Measurements from ENCODE around the gene SFMBT2.

SFMBT2 gene

DNA sequence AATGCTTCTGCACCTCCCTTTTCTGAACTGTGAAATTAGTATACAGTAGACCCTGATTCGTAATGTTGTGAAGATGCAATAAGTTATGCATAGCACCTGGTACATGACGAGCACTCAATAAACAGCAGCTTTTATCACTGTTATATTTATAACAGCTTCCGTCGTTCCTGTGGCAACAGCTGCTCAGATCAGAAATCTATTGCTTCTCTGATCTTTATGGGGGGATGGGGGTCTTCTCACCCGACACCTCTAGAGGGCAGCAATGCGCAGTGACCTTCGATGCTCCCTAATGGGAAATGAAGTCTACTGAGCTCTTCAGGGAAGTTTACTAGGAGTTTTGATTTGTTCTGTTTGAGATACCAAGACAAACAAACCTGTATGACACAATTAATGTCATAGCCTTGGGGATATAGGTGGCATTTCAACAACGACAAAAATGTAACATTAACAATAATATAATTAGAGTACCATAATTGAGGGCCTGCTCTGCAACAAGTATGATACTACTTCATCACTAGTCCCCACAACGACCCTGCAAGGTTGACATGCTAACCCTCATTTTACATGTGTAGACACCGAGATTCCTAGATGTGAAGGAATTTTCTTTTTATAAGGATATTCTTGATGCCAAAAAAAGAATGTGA is 289.6 kb downstream of the SFMBT2 start:
- DNase-seq = no peak

DNA sequence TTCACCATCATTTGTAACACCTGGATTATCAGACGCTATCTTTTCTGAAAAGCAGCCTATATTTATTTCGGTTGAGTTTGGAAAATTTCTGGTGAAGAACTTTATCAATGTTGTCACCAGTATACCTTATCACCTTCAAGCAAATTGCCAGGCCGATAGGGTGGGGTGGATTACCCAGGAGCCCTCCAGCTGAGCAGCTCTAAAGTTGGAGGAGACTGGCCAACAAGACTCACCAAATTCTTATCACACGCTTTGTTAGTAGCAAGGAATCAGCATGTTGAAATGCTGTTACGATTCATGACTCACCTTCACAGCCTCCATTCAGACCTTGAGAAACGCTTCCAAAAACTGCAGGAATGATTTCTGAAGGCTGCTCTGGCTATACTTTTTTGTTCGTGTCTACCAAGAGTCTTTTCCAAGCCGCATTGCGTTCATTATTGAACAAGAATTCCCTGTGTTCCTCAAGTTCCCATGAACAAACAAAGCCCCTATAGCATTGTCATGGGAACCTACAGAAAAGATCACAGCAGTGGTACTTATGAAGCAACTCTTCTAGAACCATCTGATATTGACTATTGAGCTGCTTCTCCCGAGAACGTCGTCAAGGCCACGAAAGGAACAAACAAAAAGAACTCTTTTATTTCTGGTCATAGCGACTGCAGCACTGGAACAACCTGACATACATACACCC is 291.4 kb downstream of the SFMBT2 start:
- no peak for DNase-seq

DNA sequence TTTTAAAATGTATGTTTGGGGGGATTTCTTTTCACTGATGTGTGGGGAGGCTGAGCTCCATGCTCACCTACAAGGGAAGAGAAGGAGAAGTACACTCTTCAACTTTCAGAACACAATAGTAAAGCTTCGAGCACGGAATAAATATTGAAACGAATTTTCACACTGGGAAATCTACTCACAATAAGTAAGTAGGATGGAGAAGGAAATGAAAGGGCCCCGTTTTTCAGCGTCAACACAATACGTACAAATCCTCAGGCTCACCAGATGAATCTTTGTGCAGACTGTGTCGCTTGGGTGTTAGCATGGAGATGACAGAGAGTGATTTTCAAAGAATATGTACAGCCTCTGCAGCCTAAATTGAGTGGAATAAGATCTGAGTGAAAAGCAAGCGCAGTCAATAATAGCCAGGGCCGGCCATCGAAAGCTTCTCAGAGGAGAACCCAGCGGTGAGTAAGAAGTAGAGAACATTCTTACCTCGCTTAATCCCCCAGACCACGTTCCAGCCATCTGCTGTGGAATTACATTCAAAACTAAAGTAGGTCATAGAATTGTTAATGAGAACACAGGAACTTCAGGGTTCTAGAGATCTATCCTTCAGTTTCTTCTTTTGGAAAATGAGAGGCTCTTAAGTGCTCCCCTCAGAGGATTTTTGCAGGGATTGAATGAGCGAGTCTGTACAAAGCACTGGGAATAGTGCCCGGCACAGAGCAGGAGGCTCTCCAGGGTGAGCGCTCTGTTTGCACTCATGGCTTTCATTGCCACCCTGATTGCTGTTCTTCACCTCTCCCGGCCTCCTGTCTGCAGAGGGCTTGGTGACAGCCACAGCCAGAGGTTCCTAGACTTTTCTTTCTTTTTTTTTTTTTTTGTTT is 292.8 kb downstream of the SFMBT2 start:
- no peak for DNase-seq

DNA sequence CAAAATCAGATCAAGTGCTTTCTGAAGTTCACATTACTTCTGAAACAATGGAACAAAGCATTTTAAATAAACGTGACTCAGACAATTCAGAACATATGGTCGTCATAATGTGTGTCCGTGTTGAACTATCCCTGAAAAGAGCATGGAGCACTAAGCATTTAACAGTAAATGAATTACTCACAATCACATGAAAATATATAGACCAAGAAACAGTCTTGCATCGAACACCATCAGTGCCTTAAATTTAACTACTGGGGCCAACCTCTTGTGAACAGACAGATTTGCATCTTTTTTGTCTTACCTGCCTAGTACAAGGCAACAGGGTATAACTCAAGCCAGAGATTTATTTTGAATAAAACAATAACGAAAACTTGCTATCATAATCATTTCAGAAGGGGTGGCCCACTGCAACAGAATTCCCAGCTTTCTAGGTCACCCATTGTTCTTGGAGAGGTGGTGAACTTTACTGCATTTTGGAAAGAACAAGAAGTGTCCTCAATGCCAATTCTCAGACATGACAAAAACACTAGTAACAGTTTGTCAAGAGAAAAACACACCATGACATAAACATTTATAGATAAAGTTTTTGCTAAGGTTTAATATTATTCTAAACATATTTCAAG is 293.5 kb downstream of the SFMBT2 start:
- no peak for DNase-seq

DNA sequence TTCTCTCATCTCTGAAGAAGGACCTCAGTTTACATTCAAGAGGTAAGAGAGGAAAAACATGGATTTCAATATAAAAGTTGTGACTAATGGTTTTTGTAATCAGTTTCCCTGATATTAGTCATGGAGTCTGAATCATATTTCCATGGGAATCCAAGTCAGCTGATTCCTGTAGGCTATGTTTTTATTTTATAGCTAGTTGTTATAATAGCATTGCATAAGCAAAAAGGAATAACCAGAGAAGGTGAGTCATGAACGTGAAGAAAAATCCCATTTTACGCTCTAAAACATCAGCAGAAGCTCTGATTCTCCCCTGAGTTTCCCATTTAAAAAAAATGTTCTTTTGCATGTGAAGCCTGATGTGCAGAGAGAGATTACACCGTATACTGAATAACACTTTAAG is 299.3 kb downstream of the SFMBT2 start:
- DNase-seq = no peak

DNA sequence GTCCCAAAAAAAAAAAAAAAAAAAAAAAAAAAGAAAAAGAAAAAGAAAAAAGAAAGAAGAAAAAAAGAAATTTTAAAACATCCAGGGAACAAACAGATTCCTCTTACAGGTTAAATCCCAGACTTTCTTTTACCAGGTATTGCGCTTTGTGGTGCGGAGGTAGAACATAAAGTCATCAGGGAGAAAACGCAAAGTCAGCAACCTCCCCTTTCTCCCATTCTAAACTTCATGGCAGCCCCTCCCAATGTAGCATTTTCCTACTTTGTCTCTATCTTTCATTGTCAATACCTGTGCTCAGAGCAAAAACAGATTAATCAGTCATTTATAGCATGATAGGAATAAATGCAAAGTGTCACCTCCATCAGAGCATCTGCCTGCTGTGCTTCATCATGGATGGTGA is 299.7 kb downstream of the SFMBT2 start:
- DNase-seq = no peak

Data from NCI-H446 treated with DMSO at 0.1 percent for 48 hours (cell line).